HuH-7 (cell line): Measurements from ENCODE around the gene BRSK2.
"Not testable (repeated sequence)": the region's sequence is repeated elsewhere in the genome, so short reads cannot be mapped to it uniquely, and the experiment has no call there.

Experiments
- DNase-seq: peaks from one replicate; pipeline ENCODE4 v3.0.0; 2011; ENCODE audit warnings: low spot score

BRSK2 gene

GRCh38 chr11:1354125-1354938 lies 35.4 kb upstream of the BRSK2 start:
- DNase-seq = no peak

DNA sequence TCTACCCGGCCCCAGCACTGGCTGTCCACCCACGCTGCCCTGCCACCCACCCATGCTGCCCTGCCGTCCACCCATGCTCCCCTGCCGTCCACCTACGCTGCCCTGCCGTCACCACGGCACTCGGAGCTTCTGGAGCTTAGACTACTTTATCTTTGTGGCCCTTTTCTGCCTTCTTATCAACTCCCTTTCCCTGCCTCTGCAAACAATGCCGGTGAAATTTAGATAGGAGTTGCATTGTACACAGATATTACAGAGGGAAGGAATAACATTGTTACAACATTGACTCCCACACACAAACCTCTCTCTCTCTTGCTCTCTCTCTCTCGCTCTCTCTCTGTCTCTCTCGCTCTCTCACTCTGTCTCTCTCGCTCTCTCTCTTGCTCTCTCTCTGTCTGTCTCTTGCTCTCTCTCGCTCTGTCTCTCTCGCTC lies 33.7 kb upstream of the BRSK2 start:
- peak; percentile 67 for DNase-seq

DNA sequence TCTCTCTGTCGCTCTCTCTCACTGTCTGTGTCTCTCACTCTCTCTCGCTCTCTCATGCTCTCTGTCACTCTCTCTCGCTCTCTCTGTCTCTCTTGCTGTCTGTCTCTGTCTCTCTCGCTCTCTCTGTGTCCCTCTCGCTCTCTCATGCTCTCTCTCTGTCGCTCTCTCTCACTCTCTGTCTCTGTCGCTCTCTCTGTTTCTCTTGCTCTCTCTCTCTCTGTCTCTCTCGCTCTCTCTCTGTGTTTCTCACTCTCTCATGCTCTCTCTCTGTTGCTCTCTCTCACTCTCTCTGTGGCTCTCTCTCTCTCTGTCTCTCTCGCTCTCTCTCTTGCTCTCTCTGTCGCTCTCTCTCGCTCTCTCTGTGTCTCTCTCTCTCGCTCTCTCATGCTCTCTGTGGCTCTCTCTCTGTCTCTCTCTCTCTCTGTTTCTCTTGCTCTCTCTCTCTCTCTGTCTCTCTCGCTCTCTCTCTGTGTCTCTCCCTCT lies 33.2 kb upstream of the BRSK2 start:
- no peak for DNase-seq

GRCh38 chr11:1358286-1358685 lies 31.4 kb upstream of the BRSK2 start:
- DNase-seq = no peak

DNA sequence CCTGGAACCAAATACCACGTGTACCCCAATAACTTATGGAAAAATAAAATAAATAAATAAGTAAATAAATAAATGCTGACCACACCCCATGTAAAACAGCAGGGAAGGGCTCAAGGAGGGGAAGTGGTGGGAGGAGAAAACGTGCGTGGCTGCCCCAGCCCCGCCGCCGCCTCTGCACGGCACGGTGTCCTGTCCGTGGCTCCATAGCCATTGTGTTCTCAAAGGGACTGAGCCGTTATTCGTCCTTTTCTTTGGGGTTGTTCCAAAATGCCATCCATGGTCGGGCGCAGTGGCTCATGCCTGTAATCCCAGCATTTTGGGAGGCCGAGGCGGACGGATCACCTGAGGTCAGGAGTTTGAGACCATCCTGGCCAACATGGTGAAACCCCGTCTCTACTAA lies 30.8 kb upstream of the BRSK2 start:
- DNase-seq = not testable (repeated sequence)

DNA sequence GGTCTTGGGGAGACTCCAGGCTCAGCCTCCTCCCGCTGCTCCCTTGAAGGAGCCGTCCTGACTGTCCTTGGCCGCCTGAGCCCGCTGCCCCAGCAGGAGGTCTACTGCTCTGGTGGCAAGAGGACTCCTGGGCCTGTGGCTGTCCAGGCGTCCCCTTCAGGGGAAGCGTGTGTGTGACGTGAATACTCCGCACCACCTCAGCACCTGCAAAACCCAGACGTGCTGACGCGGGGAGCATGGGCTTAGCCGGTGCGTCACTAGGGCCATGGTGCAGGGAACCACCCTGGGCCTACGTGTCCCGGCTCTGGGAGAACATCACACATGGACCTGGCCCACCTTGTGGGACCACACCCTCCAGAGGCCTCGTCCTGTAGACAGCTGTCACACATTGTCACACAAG lies 30.2 kb upstream of the BRSK2 start:
- no peak for DNase-seq

- no peak for DNase-seq
These were observed 29.4 kb upstream of the BRSK2 start for GRCh38 chr11:1360181-1360834.

DNA sequence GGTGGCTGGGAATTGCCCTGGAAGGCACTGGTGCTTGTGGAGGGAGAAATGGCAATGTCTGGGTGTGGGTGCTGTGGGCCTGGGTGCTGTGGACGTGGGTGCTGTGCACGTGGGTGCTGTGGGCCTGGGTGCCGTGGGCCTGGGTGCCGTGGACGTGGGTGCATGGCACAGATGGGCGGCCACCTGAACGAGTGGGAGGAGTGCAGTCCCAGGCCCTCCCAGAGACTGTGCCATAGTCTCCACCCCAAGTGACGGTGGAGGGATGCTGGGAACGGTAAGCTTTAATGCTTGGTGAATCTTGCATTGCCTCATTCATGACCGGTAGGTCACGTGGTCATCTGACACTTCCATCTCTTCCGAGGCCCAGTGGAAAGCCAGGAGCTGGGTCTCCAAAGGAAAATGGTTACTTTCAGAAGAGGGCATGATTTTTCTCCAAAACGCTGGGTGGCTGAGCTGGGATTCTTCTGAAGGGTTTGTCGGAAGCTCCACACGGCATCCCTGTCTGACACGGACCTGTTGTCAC lies 28.8 kb upstream of the BRSK2 start:
- DNase-seq = no peak

GRCh38 chr11:1361882-1362281 lies 27.9 kb upstream of the BRSK2 start:
- DNase-seq = no peak

DNA sequence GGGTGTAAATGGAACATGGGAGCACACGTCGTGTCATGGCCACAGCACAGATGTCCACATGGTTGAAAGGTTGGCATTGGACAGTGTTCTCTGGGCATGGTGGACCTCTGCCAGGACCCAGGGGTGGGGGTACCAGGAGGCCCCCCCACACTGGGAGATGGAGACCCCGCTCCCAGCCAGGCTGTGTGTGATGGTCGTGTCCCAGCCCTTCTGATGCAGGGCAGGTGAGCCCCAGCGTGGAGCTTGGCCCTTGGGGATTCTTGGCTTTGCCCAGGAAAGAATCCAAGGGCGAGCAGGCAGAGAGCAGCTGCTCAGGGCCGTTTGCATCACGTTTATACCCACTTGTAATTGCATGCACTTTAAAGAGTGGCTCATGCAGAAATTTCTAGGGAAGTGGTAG lies 22.0 kb upstream of the BRSK2 start:
- DNase-seq = no peak

- DNase-seq = no peak
These were observed 21.5 kb upstream of the BRSK2 start for GRCh38 chr11:1368216-1368615.

- DNase-seq = no peak
These were observed 20.8 kb upstream of the BRSK2 start for GRCh38 chr11:1368966-1369365.

DNA sequence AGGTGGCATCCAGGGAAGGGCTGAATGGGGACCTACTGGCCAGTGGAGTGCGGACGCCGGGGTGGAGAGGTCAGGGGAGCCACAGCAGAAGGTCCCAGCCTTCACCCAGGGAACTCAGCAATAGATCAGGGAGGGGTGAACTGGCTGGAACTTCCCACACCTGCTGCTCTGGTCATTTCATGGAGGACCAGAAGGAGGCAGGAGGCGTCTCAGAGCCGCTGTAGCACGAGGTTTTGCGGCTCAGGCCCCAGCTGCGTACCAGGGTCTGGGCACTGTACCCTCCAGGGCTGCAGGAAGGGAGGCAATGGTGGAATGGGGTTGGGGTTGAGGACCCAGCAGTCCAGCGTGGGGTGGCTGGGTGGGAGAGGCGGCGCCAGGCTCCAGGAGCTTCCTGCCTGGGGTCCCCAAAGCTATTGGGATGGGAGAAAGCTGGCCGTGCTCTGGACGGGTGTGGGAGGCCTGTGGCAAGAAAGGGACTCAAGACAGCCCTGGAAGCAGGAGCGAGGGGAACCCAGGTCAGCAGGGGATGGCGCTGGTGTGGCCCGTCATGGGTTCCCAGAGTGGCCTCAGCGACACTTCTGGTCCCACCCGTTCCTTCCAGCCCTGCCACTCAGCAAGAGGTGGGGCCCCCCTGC lies 20.2 kb upstream of the BRSK2 start:
- no peak for DNase-seq

DNA sequence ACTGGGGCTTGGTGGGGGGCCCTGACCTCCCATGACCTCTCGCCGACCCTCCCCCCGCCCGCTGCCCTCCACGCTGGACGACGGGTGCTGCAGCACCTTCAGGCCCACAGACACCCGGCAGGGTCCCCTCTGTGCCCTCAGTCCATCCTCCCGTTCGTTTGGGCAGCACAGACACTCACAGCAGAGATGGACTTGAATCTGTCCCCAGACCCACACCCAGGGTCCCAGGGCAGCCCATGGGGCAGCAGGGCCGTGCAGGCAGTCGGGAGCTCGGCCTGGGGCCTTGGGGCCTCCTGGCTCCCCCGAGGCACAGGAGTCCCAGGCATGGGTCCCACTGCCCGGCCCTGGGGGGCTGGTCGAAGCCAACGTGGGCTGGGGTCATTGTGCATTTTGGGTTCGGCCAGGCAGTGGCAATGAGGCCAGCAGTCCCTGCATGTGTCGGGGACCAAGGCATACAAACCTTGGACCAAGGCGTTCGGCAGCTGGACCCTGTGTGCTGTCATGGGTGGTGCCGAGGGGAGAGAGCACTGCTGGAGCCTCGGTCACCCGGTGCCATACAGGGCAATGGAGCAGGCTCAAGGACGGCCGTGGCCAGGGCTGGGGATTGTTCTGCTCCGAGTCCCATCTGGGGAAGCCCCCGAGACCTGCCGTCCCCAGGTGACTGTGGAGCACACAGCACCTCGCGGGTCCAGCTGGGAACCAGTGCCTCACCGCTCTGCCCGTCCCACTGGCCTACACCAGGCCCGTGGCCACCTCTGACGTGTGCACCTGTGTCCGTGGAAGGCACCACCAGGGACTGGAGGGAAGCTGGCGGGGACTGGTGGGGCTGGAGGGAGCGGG lies 19.3 kb upstream of the BRSK2 start:
- DNase-seq = no peak

GRCh38 chr11:1371026-1371325 lies 18.8 kb upstream of the BRSK2 start:
- no peak for DNase-seq

- no peak for DNase-seq
These were observed 18.4 kb upstream of the BRSK2 start for GRCh38 chr11:1371377-1371776.

GRCh38 chr11:1371836-1372465 lies 17.8 kb upstream of the BRSK2 start:
- DNase-seq = no peak

GRCh38 chr11:1372660-1373059 lies 17.1 kb upstream of the BRSK2 start:
- DNase-seq = no peak

DNA sequence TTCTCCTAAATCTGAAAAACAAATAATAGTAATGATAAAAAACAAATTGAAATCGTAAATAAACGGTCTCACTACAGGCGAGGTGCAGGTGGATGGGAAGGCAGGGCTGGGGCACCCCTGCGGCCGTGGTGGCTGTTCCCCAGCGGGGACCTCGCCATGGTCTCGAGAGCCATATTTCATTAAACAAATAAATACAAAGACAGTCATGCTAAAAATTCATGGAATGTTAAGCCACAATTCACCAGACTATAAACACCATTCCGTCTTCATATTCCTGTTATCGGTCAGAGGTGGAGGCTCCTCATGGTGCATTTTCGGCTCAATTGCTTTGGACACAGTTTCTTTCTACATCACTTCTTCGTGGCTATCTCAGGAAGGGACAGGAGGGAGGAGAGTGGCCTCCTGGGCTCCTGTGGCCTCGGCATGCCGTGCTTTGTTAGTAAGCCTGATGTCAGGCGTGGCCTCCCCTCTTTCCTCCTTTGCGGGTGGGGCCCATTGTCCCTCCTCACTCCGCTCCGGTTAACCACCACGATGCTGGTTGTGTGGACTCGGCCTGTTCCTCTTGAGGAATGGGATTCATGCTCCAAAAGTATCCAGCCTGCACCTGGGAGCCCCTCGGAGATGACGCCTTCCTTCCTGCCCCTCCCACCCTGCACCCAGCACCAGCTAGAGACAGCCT lies 16.1 kb upstream of the BRSK2 start:
- no peak for DNase-seq

- no peak for DNase-seq
These were observed 14.4 kb upstream of the BRSK2 start for GRCh38 chr11:1375161-1375954.
